ENCODE results near the gene SEZ6L. TPM values are rescaled to one million over a fixed set of nuclear protein-coding genes. Genes with fewer than 3 reads are reported as not detected.

The SEZ6L gene
- total and polyA plus RNA-seq, 7 donors: 0.49 to 2.1 (median 0.83) TPM; not detected in 2

DNA sequence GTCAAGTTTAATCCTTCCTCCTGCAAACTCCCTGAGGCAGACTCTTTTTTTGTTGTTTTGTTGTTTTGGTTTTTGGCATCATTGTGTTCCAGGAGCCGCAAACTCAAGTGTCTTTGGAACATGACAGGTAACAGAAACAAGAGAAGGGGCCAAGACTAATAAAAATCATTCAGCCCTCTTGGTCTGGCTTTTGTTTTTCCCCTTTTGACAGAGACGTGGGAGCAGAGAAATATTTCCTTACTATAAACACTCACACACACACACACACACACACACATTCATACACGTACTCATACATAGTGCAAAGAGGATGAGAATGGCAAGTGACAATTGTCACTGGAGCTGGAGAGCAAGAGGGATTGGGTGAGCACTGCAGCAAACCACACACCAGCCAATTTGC lies 249.4 kb downstream of the SEZ6L start:
- Histone ChIP-seq H3K36me3 (no peaks in the 10 kb centered on the region), H3K27ac (peak overlapping the region in 3 of 4 donors; percentile 67 to 72 (median 69)), H3K9me3 (peaks cover 0 to 5% (median 5%) of the 10 kb centered on the region in 4 donors), H3K4me3 (no peak overlapping the region), H3K4me1 (peaks cover 0 to 43% (median 42%) of the 10 kb centered on the region in 4 donors), H3K27me3 (no peaks in the 10 kb centered on the region)
- 65 to 67% methylated on average over 3 of the region's 3 CpGs for WGBS, 2 donors
- intact Hi-C loops (cut with DNase I): loop anchor here (5.0 kb wide), 1 partner anchor 44 kb away; no protein-coding TSS in a partner anchor
- TF ChIP-seq EP300 (IDR thresholded peaks at IDR 0.05) (peak in 3 of 4 donors; percentile 4 to 87 (median 58)), CTCF (IDR thresholded peaks at IDR 0.05) (no peak), POLR2AphosphoS5 (IDR thresholded peaks at IDR 0.05) (peak; percentile 32 to 93 (median 80)), POLR2A (IDR thresholded peaks at IDR 0.05) (no peak)
- DNase-seq: no peak

DNA sequence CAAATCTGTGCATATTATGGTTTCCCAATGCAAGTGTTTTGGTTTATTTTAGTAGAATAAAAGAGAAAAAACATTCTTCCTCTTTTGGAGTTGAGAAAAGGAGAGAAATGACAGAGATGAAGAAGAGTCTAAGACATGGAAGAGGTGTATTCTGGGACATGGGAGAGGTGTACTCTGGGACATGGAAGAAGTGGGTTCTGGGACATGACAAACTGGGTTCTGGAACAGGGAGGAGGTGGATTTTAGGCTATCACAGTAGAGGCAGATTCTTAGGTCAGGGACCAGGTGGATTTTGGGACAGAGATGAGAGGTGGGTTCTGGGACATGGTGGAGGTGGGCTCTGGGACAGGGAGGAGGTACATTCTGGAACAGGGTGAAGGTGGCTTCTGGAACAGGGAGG lies 257.7 kb downstream of the SEZ6L start:
- Histone ChIP-seq H3K4me1 (peaks cover 0 to 21% (median 17%) of the 10 kb centered on the region in 4 donors), H3K4me3 (no peak overlapping the region), H3K27ac (no peak overlapping the region), H3K36me3 (no peaks in the 10 kb centered on the region), H3K27me3 (no peaks in the 10 kb centered on the region), H3K9me3 (peaks cover 0 to 5% (median 5%) of the 10 kb centered on the region in 4 donors)
- DNase-seq: no peak
- TF ChIP-seq CTCF (IDR thresholded peaks at IDR 0.05) (no peak), POLR2A (IDR thresholded peaks at IDR 0.05) (no peak), EP300 (IDR thresholded peaks at IDR 0.05) (no peak), POLR2AphosphoS5 (IDR thresholded peaks at IDR 0.05) (no peak)
- intact Hi-C loops (cut with DNase I): no loop called here

DNA sequence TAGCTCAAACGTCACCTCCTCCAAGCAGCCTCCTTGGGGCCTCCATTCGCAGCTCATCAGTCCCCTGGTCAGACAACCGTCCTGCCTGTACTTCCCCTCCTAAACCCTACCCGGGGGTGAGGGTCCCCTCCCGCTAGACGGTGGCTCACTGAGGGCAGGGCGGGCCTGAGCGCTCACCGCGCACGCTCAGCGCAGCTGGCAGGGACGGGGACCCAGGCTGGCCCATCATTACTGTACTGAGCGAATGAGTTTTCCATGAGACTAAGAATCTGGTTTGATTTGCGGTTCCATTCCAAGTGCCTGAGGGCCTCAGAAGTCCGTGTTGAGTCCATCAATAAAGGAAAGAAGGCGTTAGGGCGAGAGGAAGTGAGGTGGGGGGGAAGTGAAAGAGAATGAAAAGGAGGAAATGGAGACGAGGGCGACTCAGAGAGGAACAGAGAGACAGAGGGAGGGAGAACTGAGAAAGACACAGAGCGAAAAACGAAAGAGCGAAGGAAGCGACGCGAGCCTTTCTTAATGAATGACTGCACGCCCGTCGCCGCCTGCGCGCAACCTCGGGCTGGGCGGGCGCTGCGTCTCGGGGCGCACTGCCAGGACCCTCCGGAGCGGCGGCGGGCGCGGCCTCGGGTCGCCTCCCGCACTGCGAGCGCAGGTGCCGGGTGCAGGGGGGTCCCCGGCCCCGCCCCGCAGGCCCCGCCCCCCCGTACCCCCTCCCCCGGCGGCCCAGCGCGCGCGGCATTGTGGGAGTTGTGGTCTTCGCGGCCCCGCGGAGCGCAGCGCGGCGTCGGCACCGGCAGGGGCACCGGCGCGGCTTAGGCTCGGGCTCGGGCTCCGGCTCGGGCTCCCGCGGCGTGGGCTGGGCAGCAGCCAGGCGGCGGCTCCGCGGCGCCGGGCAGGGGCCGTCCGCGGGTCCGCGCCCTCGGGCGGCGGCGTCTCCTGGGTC lies 259.5 kb downstream of the SEZ6L start, which contains the start of gene ASPHD2:
Gene ASPHD2 (plus strand): TSS at position 746 of the 943 bp plus-strand sequence. CDS start 4,356 bp downstream, outside the sequence.
- intact Hi-C loops (cut with DNase I): no loop called here
- Histone ChIP-seq H3K4me1 (peaks cover 0 to 21% (median 17%) of the 10 kb centered on the region in 4 donors), H3K27ac (peak within 1 kb of the TSS; percentile 63 to 79 (median 78)), H3K4me3 (peak within 1 kb of the TSS; percentile 27 to 66 (median 59)), H3K27me3 (no peaks in the 10 kb centered on the region), H3K36me3 (peaks cover 0 to 4% (median 0%) of the 10 kb centered on the region in 4 donors), H3K9me3 (no peaks in the 10 kb centered on the region)
- TF ChIP-seq POLR2AphosphoS5 (IDR thresholded peaks at IDR 0.05) (peak in 1 of 4 donors; percentile 23), POLR2A (IDR thresholded peaks at IDR 0.05) (no peak)
- DNase-seq: peak; percentile 73
- 1% methylated on average over 96 of the region's 96 CpGs for WGBS, 2 donors

GRCh38 chr22:26429458-26430286 lies 260.4 kb downstream of the SEZ6L start:
- Histone ChIP-seq H3K27me3 (no peaks in the 10 kb centered on the region), H3K4me3 (peak overlapping the region; percentile 12 to 66 (median 59)), H3K9me3 (no peaks in the 10 kb centered on the region), H3K27ac (peak overlapping the region in 2 of 4 donors; percentile 33 to 79), H3K36me3 (peaks cover 0 to 6% (median 0%) of the 10 kb centered on the region in 4 donors), H3K4me1 (peaks cover 0 to 21% (median 17%) of the 10 kb centered on the region in 4 donors)
- WGBS, 2 donors: 6 to 8% methylated on average over 50 of the region's 50 CpGs
- intact Hi-C loops (cut with DNase I): no loop called here
- TF ChIP-seq POLR2AphosphoS5 (IDR thresholded peaks at IDR 0.05) (no peak), POLR2A (IDR thresholded peaks at IDR 0.05) (no peak), EP300 (IDR thresholded peaks at IDR 0.05) (no peak), CTCF (IDR thresholded peaks at IDR 0.05) (no peak)
- no peak for DNase-seq
